HG03565 (cell line): ENCODE measurements around the gene ACSS1.

Experiments used
- ATAC-seq: cut with Tn5 transposase; IDR thresholded peaks from one replicate; pipeline ENCODE4 v1.9.1; 2021; ENCODE audit warnings: mild to moderate bottlenecking, moderate library complexity; ENCODE audit not compliant: unreplicated experiment

Gene ACSS1

DNA sequence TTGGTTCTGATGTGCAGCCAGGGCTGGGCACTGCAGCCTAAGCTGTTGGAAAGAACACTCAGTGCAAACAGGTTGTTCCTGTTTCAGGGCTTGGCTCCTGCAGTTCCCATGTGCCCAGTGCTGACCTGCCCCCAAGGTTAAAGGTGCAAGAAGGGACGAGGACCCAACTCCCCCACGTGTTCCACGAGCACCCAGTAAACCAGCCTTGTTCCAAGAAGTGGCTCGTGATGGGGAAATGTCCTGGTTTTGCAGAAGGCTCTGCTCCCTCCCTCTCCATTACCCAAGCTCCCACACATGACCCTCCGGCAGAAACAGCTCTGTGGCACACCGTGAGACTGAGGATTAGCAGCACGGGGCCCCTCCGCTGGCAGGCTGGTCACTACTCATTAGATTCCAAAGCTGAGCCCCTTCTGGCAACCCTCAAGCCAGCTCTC, 9.4 kb downstream of the ACSS1 start:
- no peak for ATAC-seq

DNA sequence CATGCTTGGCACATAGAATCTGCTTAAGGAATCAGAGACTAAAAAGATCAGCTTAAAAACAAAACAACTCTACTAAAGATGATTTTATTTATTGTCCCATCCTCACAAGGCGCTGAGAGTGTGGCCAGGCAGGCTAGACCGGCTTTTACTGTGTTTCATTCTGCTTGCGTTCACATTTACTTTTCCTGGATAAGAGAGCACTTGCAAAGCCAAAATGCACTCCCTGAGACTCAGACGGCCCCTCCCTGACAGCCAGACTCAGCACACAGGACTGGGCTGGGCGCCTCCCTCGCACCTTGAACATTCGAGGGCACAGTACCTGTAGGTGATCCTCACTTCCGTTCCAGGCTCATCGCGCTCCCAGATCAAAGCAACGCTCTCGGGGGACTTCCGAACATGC, 10.2 kb downstream of the ACSS1 start:
- ATAC-seq, result no peak

DNA sequence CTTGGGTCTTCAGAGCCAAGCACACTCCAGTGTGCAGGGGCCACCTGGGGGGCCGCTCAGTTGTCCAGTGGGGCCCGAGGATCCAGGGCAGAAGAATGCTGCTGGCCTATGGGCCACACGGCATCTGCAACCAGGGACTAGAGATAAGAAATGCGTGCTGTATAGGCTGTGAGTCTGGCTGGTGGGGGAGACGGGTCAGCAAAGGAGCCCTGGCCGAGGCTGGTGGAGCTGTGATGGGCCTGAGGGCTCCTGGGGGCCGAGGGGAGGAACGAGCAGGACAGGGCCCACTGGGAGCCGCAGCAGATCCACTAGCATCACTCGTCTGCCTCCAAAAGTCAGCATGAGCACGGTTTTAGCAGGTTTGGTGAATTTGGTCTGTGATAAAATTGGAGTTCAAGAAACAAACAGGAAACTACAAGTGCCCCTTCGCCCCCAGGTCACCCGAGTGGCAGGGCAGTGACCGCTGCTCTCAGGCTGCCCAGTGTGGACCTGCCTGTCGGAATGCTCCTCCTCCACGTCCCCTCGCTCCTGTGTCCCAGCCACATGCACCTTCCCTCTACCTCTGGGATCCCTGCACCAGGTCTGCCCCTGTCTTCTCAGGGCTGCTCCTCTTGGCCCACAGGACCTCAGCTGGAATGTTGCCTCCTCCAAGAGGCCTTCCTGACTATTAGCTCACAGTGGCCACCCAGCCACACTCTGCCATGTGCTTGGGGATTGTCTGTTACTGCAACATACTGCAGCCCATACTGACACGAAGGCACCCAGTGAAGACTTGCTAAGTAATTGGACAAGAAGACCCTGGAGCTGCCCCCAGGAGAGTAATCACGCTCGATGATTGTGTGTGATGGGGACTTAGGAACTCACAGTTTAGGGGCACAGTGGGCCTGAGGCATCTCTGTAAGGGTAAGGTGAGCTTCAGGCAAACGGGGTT, 10.9 kb downstream of the ACSS1 start:
- no peak for ATAC-seq

DNA sequence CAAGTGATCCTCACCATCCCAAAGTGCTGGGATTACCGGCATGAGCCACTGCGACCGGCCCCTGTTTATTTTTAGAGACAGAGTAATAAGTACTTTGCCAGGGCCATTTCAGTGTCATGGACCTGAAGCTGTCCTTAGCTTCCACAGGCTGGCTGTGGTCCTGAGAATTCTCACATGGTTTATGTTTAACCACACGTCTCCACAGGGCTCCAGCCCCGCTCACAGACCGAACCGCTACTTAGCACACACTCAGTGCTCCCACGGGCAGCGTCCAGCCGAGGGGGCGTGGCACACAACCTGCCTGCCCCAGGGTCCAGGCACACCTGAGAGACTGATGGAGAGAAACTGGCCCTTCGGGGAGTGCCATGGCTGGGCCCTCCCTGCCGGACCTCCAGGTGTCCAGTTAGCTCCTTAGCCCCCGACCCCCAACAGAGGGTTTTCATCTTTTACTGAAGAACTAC, 11.7 kb downstream of the ACSS1 start:
- no peak for ATAC-seq

DNA sequence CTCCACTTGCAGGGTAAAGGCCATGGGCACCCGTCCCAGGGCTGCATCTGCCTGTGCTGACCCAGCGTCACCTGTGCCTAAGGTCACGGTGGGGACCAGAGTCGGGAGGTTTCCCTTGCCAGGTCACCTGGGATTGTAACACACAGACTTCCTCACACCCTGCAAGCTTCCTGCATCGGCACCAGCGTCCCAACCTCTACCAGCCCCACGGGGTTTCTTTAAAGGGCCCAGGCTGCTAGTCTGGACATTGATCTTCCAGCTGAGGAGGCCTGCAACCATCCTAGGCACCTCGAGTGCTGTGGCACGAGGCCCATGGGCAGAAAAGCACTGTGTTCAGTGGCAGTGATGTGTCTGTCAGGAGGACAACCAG, 12.6 kb downstream of the ACSS1 start:
- ATAC-seq, result no peak

DNA sequence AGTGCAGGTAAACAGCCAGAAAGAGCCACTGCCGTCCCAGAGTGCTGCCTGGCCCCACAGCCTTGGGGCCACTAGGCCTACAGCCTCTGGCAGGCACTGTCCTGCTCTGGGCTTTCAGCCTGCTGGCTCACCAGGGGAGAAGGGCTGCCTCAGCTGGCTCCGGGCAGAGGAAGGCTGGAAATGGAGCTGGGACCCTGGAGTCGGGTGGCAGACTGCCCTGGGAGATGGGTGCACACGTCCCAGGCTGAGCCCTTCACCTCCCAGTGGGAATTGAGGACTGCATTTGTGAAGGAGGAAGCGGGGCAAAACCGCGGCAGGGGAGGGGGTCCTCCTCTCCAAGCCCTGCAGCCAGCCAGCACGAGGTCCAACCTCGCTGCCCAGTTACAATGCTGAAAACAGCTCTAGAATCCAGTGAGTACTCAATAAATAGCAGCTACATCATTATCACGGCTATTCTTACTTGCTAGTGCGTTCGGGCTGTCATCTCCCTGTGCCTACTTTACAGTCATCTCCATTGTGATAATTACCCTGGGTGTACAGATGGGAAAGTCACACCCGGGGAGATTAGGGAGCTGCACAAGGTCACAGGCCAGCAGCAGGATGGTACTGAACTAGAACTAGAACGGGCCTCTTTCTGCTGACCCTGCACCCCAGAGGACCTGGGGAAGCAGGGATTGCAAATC, 13.1 kb downstream of the ACSS1 start:
- no peak for ATAC-seq

DNA sequence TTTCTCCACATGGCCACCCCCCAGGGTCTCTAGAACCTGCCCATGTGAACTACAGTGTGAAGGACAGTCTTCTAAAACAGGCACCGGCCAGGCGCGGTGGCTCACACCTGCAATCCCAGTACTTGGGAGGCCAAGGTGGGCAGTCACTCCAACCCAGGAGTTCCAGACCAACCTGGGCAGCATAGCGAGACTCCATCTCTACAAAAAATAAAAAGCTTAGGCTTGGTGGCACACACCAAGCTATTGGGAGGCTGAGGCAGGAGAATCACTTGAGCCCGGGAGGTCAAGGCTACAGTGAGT, 13.7 kb downstream of the ACSS1 start:
- no peak for ATAC-seq

DNA sequence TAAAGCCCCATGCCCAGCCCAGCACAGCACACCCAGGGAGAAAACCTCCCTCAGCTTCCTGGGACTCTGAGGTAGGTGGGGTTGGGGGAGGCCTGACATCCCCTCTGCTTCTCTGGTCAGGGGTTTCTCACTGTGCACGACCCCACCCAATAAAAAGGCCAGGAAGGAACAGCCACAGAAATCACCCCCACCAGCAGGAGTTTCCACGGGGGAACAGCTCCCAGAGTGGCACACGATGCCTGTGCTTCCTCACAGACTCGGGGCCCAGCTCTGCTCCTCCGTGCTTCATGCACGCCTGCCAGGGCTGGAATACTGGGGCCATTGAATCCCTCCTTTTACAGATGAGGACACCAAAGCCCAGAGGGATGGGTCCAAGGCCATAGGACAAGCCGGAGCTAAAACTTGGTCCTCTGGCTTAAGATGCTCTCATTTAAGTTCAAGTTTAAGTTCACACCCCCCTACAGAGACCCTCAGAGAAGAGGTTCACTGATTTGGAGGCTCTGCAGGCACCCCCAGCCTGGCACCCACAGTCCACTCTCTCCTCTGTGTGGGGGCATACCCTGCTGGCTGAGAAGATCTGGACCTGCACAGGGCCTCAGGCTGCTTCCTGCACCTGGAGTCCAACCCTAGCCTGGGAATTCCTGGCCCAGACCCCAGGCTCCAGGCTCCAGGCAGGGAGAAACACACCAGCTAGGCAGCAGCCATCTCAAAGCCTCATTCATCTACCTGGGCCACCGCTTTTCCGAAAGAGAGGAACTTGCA, 14.3 kb downstream of the ACSS1 start:
- no peak for ATAC-seq

DNA sequence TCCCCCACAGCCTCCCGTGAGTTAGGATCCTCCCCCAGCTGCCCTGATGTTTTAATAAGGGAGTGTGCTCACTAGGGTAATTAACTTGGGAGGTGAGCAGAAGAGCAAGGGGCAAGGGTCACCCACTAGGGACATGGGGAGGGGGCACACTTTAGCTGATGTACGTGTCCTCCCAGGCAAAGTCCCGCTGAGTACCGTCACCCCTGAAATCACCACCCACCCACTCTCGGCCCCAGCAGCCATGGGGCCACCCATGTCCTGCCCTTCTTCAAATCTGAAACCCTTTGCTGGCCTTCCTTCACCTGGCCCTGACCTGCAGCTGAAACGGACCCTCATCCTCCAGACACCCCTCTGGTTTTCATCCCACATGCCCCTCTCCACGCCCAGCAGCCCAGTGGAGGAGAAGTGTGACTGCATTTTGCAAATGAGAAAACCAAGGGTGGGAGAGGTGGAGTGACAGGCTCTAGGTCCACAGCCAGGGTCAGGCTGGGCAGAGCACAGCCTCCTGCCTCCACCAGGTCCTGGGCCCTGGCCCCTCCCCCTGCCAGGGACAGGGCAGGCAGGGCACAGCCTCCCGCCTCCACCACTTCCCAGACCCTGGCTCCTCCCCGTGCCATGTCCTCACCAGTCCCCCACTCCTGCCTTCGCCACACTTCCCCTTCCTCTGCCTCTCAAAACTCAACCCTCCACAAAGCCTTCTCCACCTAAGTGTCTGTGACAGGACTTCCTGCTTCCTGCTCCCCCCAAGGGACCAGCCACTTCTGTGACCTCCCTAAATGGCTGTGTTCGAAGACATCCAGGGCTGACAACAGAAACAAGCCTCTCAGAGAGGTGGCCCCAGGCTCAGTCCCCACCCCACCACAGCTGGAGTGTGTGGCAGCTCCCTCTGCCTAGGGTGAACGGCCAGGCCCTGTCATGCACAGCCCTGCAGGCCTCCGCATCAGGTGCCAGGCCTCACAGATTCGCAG, 15.1 kb downstream of the ACSS1 start:
- peak; percentile 90 for ATAC-seq

DNA sequence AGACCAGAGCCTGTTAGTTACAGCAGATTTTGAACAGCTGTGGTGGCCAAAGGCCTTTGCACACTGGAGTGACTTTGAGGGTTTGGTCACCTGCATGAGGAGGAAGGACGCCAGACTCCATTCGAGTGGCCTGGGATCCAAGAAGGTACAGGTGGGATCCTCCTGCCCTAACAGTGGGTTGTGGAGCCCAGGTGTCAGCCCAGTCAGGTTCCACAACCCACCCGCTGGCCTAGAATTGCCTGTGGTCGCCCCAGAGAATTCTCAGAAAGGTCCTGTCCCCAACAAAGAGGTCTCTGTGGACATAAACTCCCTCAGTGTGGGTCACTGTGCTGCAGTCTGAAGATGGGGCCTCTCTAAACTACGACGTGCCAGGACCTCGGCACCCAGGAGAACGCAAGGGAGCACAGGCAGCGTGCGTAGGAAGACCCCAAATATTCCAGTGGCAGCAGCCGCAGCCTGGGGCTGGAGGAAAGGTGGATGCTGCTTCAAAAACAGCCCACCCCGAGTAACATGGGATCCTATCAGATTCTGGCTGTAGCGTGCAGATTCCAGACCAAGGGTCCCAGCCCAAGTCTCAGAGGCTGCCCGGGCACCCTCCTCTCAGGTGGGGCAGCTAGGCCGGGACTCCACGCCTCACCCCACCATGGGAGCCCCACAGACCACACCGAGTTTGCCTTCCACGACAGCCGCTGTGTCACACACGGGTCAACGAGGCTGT, 16.0 kb downstream of the ACSS1 start:
- no peak for ATAC-seq

DNA sequence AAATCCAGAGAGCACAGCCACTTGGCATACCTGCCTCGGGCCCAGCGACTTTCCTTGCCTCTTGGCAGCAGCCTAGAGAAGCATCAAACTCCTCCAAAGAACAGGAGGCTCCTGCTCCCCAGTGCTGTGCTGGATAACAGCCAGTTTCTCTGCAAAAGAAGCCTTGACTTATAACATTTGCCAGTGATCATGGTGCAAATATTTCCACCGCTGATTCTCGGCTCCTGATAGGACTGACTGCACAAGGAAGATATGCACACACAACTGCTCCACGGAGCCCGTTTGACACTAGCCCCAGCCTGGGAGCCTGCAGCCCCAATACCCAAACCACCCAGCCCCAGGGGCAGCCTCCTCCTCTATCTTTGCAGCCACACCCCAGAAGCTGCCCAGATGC, 17.5 kb downstream of the ACSS1 start:
- ATAC-seq, result no peak

DNA sequence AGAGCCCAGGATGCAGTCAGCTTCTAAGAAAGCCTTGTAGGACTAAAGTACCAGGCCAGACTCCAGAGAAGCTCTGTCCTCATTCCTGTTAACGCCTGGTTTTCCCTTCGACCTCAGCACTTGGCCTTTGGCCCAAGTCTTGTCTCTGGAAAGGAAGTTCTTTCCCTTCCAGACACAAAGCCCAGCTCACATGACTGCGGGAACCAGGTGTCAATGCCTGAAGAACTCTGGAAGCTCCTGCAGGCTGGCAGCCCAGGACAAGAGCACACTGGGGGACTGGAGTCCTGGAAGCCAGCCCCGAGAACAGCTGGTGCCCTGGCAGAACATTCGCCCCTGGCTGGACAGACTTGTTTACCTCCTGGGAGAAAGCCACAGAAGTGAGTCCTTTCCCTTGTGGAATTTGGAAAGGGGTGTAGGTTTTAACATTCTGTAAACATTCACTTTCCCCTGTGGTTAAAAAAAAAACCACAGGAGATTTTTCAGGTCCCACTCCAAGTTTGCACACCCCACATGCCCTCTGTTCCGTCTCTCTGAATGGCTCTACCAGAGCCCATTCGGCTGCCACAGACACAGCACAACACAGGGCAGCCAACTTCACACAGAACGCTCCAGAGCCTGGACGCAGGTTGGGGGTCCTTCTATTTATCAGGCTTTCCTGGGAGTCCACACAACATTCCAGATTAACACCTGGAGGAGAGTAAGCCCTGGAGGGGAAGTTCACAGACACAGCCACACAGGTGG, 18.1 kb downstream of the ACSS1 start:
- ATAC-seq, result no peak

DNA sequence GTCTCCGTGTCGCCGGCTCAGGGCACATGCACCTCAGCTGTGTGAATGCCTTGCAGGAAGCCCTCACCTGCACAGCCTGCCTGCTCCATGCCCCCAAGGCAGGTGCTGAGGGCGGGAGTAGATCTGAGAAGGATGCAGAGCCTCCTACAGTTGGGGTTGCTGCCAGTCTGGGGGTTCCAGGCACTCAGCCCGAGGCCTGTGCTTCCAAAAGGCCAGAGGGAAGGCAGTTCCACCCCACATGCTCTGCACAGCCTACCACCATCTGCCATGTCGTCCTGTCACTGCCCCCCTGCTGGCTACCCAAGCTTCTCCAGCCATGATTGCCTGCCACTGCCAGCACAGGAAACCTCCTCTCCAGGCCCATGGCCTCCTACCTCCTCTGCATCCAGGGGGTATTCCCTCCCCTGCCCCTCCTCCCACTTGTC, 19.3 kb downstream of the ACSS1 start:
- ATAC-seq, result no peak

DNA sequence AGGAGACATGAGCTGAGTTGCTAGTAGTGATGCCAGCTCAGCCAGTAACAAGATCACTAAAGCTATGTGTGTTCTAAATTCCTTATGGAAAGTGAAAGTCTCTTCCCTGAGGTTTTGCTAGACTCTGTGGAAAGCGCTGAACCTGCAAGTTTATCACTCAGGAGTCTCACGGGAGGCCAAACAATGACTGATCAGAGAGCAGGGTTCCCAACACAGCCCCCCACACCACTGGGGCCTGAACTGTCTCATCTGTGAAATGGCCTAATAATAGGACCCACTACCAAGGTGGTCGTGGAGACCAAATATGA, 19.9 kb downstream of the ACSS1 start:
- ATAC-seq, result no peak

DNA sequence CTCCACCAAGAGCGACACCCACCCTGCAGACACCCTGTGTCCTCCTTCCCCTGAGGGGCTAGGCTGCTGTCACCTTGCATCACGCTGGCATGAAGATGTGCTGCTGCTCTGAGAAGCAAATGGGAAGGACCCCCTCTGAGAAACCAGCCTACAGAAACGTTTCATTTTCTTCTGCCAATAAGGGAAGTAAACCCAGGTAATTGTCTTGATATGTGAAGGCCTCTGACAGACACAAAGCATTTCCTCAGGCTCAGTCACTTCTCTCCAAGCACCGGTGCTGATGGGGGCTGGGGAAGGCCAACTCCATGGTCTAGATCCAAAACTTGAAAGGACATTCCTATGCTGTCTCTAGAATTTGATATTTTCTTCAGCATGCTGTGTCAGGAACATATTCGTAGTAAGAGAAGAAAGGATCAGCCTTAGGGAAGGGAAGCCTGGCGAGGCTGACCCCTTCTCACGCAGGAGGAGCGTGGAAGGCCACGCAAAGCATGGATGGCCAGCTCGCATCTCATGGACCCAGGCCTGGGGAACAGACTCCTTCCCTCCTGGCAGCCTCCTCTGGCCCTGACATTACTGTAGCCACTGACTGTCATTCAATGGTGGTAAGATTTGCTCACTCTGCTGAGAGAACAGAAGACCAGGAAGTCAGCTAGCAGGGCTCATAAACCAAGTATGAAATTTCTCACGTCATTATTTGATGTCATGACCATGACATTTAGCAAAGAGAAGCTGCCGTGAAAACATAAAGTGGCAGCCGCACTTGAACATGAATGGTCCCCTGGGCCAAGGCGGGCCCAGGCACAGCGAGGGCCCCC, 20.4 kb downstream of the ACSS1 start:
- no peak for ATAC-seq

DNA sequence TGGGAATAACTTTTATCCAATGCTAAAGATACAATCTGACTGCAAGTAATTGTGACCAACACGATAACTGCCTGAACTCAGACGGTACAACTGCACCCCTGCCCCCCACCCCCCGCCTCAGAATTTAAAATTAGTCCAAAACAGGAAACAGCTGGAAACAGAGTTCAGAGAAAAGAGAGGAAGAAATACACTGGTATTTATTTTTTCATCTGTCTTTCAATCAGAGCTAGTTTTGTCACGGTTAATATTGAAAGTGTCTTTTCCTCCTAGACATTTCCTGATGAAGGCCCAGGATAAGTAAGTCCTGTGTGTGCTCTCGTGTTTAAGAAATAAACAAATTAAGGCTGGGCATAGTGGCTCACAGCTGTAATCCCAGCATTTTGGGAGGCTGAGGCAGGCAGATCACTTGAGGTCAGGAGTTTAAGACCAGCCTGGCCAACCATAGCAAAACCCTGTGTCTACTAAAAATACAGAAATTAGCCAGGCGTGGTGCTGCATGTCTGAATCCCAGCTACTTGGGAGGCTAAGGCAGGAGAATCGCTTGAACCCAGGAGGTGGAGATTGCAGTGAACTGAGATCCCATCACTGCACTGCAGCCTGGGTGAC, 21.5 kb downstream of the ACSS1 start:
- ATAC-seq, result no peak

DNA sequence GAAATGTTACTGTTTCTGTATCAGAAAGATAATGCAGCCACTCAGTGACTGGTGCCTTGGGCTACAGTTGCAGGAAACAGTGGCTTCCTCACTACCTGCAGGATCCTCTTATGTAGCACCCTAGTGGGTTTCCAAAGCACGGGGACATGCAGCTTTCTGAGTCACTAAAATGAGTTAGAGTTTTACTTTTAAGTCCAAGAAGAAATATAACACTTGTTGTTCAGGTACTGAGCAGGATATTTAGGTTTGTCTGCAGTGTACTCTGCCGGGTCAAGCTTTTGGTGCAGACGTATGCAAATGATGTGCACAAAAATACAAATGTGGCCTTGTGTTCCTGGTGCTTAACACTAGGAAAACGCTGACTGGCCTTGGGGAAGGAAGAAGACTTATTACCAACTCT, 22.0 kb downstream of the ACSS1 start:
- no peak for ATAC-seq

DNA sequence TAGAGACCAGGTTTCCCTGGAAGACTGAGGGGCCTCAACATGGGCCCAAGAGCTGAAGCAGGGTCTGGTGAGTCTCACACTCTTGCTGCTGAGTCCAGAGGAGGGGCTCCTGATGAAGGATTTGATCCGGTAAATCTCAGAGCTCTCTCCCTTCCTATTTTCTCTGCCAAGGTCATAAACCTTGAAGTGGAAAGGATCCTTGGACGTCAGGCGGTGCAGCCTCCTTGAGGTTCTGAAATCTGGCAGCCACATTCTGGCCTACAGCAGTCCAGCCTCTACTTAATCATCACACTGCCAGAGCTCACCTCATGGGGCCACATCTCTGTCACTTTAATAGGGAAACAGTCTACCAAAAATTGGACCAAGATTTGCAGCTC, 24.0 kb downstream of the ACSS1 start:
- no peak for ATAC-seq
